Esophagus squamous epithelium (tissue), 5 donors: ENCODE measurements around the gene MT1HL1. TPM values are rescaled to one million over a fixed set of nuclear protein-coding genes. Genes with fewer than 3 reads are reported as not detected.

Experiments
- DNase-seq: peaks from one replicate; lab custom pipeline; 2025; lab: John Stamatoyannopoulos, UW
- H3K27ac ChIP-seq, 4 donors: fragments of 200-600 bp; sonication (generic); one replicate each; pipeline ENCODE4 v1.5.1; 2016 to 2019; ENCODE audit warnings: mild to moderate bottlenecking in 1 of 4
- H3K27me3 ChIP-seq, 4 donors: fragments of 200-600 bp; sonication (generic); 1 replicate in 3 of 4; 2 replicates in 1 of 4; pipeline versions ENCODE4 v1.5.1 to v1.6.0; 2017 to 2021; ENCODE audit warnings: antibody characterized with exemption in 1 of 4
- H3K36me3 ChIP-seq, 3 donors: fragments of 200-600 bp; sonication (generic); one replicate each; pipeline ENCODE4 v1.5.1; 2016 to 2019
- H3K4me1 ChIP-seq, 3 donors: fragments of 200-600 bp; sonication (generic); one replicate each; pipeline ENCODE4 v1.5.1; 2017 to 2019
- H3K4me3 ChIP-seq, 4 donors: fragments of 200-600 bp; sonication (generic); 1 replicate in 3 of 4; 2 replicates in 1 of 4; pipeline ENCODE4 v1.5.1; 2016 to 2019; ENCODE audit warnings: mild to moderate bottlenecking in 2 of 4, moderate library complexity in 1 of 4
- H3K9me3 ChIP-seq, 3 donors: fragments of 200-600 bp; sonication (generic); one replicate each; pipeline ENCODE4 v1.5.1; 2016 to 2019
- CTCF ChIP-seq, 6 experiments: fragments of 450-650 bp in 4 of 6; fragments of 200-600 bp in 2 of 6; sonication (generic) in 2 of 6; IDR thresholded peaks; one replicate each; pipeline ENCODE4 v1.5.1; 2016 to 2019; ENCODE audit warnings: antibody characterized with exemption in 6 of 6, mild to moderate bottlenecking in 4 of 6, moderate library complexity in 4 of 6
- POLR2A ChIP-seq, 4 donors: fragments of 450-650 bp; IDR thresholded peaks; one replicate each; pipeline ENCODE4 v1.6.1; 2017; ENCODE audit warnings: antibody characterized with exemption in 4 of 4, mild to moderate bottlenecking in 4 of 4, moderate library complexity in 3 of 4
- WGBS, 2 donors: methylation state at CpG; one replicate each; pipeline ENCODE4 v1.1.5; 2018; 5-methylcytosine and 5-hydroxymethylcytosine counted together
- intact Hi-C: fragments of 100-400 bp; cut with DNase I; formaldehyde crosslinking; loops from one replicate; pipeline ENCODE4 v1.15.0; 2022
- total RNA-seq, 4 donors: library from RNA; depleted of rRNA; stranded (reverse); fragments of >200 nt; gene quantifications; one replicate each; pipeline ENCODE4 v1.1.0, GENCODE V29; 2016
- donor health status: DM: yes; HTN: yes; CAD: no.

MT1HL1 gene
- total RNA-seq, 4 donors from 2014 or later, result not detected

- WGBS, 2 donors, result 15% methylated on average over 14 of the region's 14 CpGs
- intact Hi-C loops, result no loop called here
- no peak for DNase-seq
- Histone ChIP-seq H3K9me3 (no peaks in the 10 kb centered on the region), H3K36me3 (no peaks in the 10 kb centered on the region), H3K4me1 (peaks cover 3 to 25% (median 3%) of the 10 kb centered on the region in 3 donors), H3K27me3 (peaks cover 0 to 76% (median 4%) of the 10 kb centered on the region in 4 donors), H3K4me3 (peak overlapping the region in 1 of 4 donors; percentile 68), H3K27ac (peak overlapping the region in 1 of 4 donors; percentile 16)
- no peak for TF ChIP-seq POLR2A (IDR thresholded peaks at IDR 0.05)
- no peak for TF ChIP-seq CTCF (IDR thresholded peaks at IDR 0.05)
These were observed 39.8 kb upstream of the MT1HL1 start for GRCh38 chr1:237043846-237044636.

GRCh38 chr1:237042892-237043576, 38.8 kb upstream of the MT1HL1 start:
- Histone ChIP-seq H3K4me3 (peak overlapping the region; percentile 33 to 68 (median 46)), H3K9me3 (no peaks in the 10 kb centered on the region), H3K27ac (peak overlapping the region; percentile 37 to 79 (median 62)), H3K27me3 (peaks cover 0 to 75% (median 4%) of the 10 kb centered on the region in 4 donors), H3K4me1 (peaks cover 3 to 25% (median 3%) of the 10 kb centered on the region in 3 donors), H3K36me3 (no peaks in the 10 kb centered on the region)
- TF ChIP-seq POLR2A (IDR thresholded peaks at IDR 0.05), result no peak
- no peak for TF ChIP-seq CTCF (IDR thresholded peaks at IDR 0.05)
- intact Hi-C loops, result no loop called here
- WGBS, 2 donors, result 4 to 11% methylated on average over 19 to 28 of the region's 55 CpGs
- no peak for DNase-seq

- no peak for DNase-seq
- Histone ChIP-seq H3K27me3 (peaks cover 0 to 70% (median 4%) of the 10 kb centered on the region in 4 donors), H3K27ac (peak overlapping the region; percentile 37 to 79 (median 62)), H3K9me3 (no peaks in the 10 kb centered on the region), H3K4me3 (peak overlapping the region; percentile 33 to 68 (median 46)), H3K4me1 (peaks cover 3 to 25% (median 3%) of the 10 kb centered on the region in 3 donors), H3K36me3 (no peaks in the 10 kb centered on the region)
- intact Hi-C loops, result no loop called here
- TF ChIP-seq POLR2A (IDR thresholded peaks at IDR 0.05) (no peak), CTCF (IDR thresholded peaks at IDR 0.05) (no peak)
- 5 to 10% methylated on average over 8 to 28 of the region's 41 CpGs for WGBS, 2 donors
These were observed 38.3 kb upstream of the MT1HL1 start for GRCh38 chr1:237042526-237042891.

GRCh38 chr1:237041795-237042525, 37.7 kb upstream of the MT1HL1 start, which contains the start of gene RYR2:
RYR2 (plus strand) TSS chr1:237042184; CDS start chr1:237042522, 338 bp downstream.
- H3K27ac ChIP-seq, result peak within 1 kb of the TSS; percentile 37 to 79 (median 62)
- peaks cover 0 to 69% (median 4%) of the 10 kb centered on the region in 4 donors for H3K27me3 ChIP-seq
- intact Hi-C loops, result no loop called here

More at GRCh38 chr1:237041795-237042525, 37.7 kb upstream of the MT1HL1 start, which contains the start of gene RYR2:
- TF ChIP-seq CTCF (IDR thresholded peaks at IDR 0.05) (peak in 3 of 6 experiments; percentile 24 to 47 (median 33)), POLR2A (IDR thresholded peaks at IDR 0.05) (no peak)
- no peak for DNase-seq
- H3K9me3 ChIP-seq, result no peaks in the 10 kb centered on the region
- peaks cover 3 to 25% (median 3%) of the 10 kb centered on the region in 3 donors for H3K4me1 ChIP-seq
- 8 to 18% methylated on average over 3 to 11 of the region's 87 CpGs for WGBS, 2 donors
- no peaks in the 10 kb centered on the region for H3K36me3 ChIP-seq
- H3K4me3 ChIP-seq, result peak within 1 kb of the TSS; percentile 33 to 68 (median 46)
